GM20431 (cell line): ENCODE results near the gene FHOD3.

Experiments used
- in situ Hi-C: fragments of 300-500 bp; cut with MseI, MboI; formaldehyde crosslinking; loops from one replicate; pipeline ENCODE4 v1.15.0; 2020; ENCODE audit warnings: low sequenced_read_pairs; ENCODE audit not compliant: unreplicated experiment

FHOD3 gene

DNA sequence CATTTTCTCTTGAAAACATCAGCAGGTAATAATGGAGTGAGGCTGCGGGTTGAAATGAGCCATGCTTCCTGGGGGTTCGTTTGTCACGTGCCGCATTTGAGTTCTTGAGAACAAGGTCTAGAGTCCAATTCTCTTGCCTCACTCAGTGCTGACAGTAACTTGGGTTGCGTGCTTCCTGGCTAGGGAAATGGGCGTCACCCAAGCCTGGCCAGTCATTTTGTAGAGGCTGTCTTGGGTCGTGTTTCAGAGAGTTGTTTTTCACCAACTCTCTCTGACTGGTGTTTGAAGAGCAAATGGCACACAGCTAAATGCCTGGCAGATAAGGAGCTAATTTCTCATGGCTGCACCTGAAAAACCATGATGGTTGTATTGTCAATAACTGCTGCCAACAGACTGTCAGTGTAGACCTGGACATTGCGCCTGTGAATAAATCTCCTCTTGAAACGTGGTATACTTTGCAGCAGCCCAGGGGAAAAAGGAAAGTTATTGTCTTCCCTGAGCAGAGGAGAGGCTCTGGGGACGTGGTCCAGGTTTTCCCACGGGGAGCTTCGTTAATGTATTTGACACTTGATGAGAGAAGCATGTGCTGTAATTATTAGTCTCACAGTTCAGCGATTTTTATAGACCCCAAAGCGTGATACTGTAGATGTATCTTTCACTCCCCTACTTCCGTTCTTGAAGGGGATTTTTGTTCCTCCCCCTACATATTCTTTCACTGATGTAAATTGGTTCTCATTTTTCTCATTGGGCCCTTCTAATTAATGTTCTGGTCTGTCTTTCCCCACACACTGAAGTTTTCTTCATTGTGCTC lies 196.0 kb downstream of the FHOD3 start:
- in situ Hi-C loops: no loop called here

DNA sequence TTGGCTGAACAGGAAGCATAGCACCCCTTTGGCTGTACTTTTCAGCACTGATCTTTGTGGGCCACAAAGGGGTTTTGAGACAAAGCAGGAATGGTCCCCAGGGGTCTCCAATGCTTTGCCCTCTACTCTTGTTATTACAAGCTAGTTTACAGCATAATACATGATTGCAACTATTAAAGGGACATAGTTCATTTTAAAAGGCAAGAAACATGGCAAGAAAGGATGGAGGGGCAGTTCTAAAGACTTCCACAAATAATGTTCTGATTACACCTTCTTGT lies 196.6 kb downstream of the FHOD3 start:
- in situ Hi-C loops: no loop called here

- in situ Hi-C loops: no loop called here
These were observed 198.5 kb downstream of the FHOD3 start for GRCh38 chr18:36496022-36496421.

DNA sequence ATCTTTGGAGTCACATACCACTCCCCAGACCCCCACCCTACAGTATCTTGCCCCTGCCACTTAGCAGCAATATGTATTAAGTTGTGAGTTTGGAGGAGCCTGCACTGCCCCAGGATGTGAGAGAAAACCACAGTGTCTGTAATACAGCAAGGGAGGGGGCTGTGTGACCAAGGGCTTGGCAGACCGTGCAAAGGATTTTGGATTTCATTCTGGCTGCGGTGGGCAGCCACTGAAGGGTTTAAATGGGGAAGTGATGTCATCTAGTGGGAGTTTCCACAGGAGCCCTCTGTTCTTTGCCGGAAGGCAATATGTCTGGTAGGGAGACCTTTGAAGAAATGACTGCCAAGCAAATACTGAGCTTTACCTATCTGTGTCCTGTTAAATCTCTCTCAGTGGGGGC lies 202.4 kb downstream of the FHOD3 start:
- in situ Hi-C loops: no loop called here

- in situ Hi-C loops: no loop called here
These were observed 203.6 kb downstream of the FHOD3 start for GRCh38 chr18:36501100-36501499.

GRCh38 chr18:36503477-36503876 lies 206.0 kb downstream of the FHOD3 start:
- in situ Hi-C loops: no loop called here

DNA sequence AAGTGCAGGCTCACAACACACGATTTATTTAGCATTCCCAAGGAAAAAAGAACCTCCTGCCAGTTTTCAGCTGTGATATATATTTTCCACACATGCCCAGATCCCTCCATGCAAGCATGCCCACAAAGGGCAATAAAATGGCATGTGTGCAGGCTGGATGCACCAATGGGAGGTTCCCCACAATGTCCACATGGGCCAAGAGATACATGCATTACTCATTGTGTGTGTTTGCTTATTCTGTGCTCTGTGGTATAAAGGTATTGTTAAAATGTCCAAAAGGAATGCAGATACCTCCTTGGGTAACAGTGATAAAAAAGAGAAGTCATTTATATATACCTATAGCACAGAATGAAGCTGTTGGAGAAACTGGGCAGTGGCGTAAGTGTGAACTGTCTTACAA lies 207.4 kb downstream of the FHOD3 start:
- in situ Hi-C loops: no loop called here

- in situ Hi-C loops: no loop called here
These were observed 208.2 kb downstream of the FHOD3 start for GRCh38 chr18:36505665-36506064.

- in situ Hi-C loops: no loop called here
These were observed 212.2 kb downstream of the FHOD3 start for GRCh38 chr18:36509646-36510197.

DNA sequence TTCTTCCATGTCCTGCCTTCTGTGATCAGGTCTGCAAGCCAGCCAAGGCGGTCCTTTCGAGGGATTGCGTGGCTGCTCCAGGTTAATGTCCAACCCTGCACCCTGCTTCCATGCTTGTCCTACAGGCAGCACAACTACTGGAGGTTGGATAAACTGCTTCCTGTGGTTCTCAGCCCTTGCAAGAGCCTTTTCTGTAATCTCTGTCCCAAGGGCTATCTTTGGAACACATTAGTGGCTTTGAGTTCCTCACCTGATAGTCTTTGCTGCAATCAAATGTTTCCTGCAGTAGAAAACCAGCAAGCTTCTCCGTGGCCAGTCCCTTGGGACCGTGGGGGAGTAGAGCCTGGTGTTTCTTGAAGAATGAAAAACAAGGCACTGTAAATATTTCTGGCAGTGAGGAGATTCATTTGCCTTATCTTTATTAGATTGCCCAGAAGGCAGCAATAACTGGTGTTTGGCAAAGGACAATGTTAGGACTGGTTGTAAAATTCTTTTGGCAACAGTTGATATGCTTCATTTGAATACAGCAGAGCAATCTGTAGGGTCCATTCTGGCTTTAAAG lies 214.4 kb downstream of the FHOD3 start:
- in situ Hi-C loops: no loop called here

GRCh38 chr18:36513556-36513955 lies 216.0 kb downstream of the FHOD3 start:
- in situ Hi-C loops: no loop called here

DNA sequence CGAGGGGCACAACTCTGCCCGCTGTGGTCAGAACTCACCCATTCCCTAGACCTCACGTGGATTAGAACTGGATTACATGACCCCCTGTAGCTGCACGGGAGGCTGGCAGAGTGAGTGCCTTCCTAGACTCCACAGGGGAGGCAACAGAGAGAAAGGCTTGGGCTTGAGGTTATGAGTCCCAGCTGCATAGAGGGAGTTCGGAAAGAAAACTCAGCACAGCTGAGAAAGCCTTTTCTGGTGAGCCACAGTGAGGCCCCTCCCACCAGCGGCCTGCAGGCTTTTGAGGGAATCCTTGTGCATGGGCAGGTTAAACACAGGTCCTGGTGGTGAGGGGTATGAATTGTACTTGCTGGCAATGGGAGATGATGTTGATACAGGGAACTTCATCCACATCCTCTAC lies 217.3 kb downstream of the FHOD3 start:
- in situ Hi-C loops: no loop called here

DNA sequence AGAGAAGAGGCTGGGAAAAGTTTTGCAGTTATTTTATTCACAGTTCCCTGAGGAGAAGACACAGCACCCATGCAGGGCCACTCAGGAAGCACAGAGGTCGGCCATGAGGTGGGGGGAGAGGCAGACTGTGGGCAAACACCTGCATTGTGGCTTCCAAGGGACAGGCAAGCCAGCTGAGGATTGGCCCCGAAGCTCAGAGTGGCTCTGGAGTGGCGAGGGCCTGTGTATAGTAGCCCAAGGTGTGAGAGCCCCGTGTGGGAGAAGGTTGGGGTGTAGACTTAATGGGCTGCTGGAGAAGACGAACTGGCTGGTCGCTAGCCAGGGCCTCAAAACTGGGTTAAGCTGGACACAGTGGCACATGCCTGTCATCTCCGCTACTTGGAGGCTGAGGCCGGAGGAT lies 218.7 kb downstream of the FHOD3 start:
- in situ Hi-C loops: no loop called here

- in situ Hi-C loops: no loop called here
These were observed 219.2 kb downstream of the FHOD3 start for GRCh38 chr18:36516726-36517125.

DNA sequence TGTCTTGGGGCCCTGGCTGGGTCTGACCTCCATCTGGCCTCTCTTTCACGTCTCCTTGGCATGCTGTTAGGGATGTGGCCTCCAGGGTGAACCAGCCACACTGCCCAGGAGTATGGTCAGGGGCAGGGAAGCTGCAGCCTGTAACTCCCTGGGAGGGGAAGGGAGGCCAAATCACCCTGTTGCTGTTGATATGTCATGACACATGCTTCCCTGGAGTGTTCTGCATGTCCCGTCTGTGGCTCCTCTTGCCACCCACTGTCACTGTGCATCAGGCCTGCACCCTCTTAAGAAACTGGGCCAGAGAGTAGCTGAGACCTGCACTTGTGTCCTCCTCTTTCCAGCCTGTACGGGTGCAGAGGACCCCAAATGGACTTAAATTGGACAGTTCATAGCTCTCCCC lies 221.3 kb downstream of the FHOD3 start:
- in situ Hi-C loops: no loop called here

- in situ Hi-C loops: no loop called here
These were observed 221.8 kb downstream of the FHOD3 start for GRCh38 chr18:36519358-36519757.

DNA sequence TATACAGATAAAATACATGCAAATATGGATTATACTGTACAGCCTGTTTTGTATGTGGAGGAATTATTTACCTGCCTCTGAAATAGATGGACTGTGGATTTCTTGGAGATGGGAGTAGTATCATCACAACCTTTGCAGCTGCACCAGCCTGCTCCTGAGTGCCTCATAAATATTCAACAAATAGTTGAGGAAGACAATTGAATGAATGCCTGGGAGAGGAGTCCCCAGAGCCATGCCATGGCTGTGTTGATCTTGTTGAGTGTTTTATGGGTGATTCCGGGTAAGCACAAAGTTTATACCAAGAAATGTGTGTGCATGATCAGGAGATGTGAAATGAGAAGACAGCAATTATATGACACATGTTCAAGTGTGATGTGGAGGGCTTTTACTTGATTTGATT lies 225.0 kb downstream of the FHOD3 start:
- in situ Hi-C loops: no loop called here

- in situ Hi-C loops: no loop called here
These were observed 228.4 kb downstream of the FHOD3 start for GRCh38 chr18:36525913-36526312.

- in situ Hi-C loops: no loop called here
These were observed 229.1 kb downstream of the FHOD3 start for GRCh38 chr18:36526611-36527010.

DNA sequence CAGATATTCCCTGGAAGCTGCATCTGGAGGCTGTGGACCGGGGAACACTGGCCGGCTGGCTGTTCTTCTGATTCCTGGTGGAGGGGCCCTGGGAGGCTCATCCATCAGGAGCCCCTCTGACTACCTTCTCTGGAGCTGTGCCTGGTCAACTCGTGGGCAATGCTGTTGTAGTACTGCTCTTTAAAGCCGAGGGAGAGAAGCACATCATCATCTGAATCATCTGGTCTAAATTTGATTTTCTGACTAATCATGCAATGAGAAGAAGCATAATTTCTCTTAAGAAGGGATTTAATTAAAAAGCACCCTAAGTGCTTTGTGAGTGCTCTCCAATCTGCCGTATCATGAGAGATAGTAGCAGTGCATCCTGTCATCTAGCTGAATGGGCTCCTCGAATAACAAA lies 229.5 kb downstream of the FHOD3 start:
- in situ Hi-C loops: no loop called here

DNA sequence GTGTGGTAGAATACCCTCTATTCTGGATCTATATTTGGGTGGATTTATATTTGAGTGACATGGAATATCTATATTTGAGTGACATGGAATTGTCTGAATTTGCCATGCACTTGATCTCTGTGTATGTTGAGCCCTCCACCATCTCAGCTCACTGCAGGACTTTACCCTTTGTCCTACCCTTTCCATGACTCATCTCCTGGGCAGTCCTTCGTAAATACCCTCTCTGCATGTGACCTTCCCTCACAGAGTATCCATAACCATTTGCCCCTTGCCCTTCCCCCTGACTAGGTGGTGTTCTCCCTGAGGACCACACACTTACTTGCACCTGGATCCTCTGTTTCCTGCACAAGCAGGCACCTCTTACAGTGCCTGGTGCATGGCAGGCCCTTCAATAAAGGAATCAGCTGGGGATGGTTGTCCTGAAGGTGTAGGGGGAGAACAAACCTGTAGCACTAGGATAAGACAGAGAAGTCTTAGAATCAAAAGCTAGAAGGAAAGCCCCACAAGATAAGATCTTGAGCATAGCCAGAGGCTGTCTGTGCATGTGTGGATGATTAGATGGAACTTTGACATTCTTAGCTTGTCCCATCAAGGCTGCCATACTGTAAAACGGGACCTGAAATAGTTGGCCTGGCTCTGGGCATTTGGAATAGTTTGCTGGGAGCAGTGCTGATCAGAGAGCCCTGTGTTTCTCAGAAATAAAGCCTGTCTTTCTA lies 230.4 kb downstream of the FHOD3 start:
- in situ Hi-C loops: no loop called here
